GM12873 (cell line): ENCODE data around the gene FRMD7.

ENCODE experiments used
- CTCF ChIP-seq: IDR thresholded peaks from 2 replicates; pipeline ENCODE4 v1.5.1; 2012; ENCODE audit warnings: low read depth, mild to moderate bottlenecking, moderate library complexity, low read length, control low read depth; ENCODE audit not compliant: insufficient read depth; ENCODE audit errors: missing control alignments

The FRMD7 gene

GRCh38 chrX:132127743-132128142, at the start of gene FRMD7:
Gene FRMD7 (minus strand): TSS chrX:132128020. CDS start chrX:132127844, 176 bp downstream.
- TF ChIP-seq CTCF: no peak

GRCh38 chrX:132173647-132174046, 45.8 kb upstream of the FRMD7 start:
- no peak for TF ChIP-seq CTCF

GRCh38 chrX:132171881-132172280, 44.1 kb upstream of the FRMD7 start:
- no peak for TF ChIP-seq CTCF

GRCh38 chrX:132171478-132171877, 43.7 kb upstream of the FRMD7 start:
- TF ChIP-seq CTCF: no peak

- no peak for TF ChIP-seq CTCF
Observed at GRCh38 chrX:132169554-132169953, 41.7 kb upstream of the FRMD7 start.

GRCh38 chrX:132165651-132166050, 37.8 kb upstream of the FRMD7 start:
- TF ChIP-seq CTCF: no peak

GRCh38 chrX:132165005-132165404, 37.2 kb upstream of the FRMD7 start:
- no peak for TF ChIP-seq CTCF
